ENCODE results near the gene ATF3. TPM values are rescaled to one million over a fixed set of nuclear protein-coding genes. Genes with fewer than 3 reads are reported as not detected.

The ATF3 gene
- total RNA-seq, 2 experiments from 2014 or later, result 21.6 to 21.8 TPM

DNA sequence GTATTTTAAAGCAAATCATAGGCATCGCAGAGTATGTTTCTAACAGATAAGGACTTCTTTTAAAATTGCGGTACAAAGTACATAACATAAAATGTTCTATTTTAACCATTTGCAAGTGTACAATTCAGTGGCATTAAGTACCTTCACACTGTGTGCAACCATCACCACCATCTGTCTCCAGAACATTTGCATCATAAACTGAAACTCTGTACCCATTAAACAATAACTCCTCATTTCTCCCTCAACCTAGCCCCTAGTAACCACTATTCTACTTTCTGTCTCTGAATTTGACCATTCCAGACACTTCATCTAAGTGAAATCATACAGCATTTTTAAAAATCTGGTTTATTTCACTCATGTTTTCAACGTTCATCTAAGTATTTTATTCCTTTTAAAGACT lies 16.6 kb upstream of the ATF3 start:
- H3K27me3 Mint-ChIP-seq, result peaks cover 25% of the 10 kb centered on the region
- no peaks in the 10 kb centered on the region for H3K36me3 Mint-ChIP-seq (ENCODE audit: low read depth)
- no peak overlapping the region for H3K27ac Mint-ChIP-seq
- ChIA-PET POLR2A (no interaction called here), CTCF (no interaction called here)
- DNase-seq, result no peak
- H3K9me3 Mint-ChIP-seq, result no peaks in the 10 kb centered on the region
- no peak overlapping the region for H3K4me3 Mint-ChIP-seq
- H3K4me1 Mint-ChIP-seq, result peaks cover 16% of the 10 kb centered on the region

DNA sequence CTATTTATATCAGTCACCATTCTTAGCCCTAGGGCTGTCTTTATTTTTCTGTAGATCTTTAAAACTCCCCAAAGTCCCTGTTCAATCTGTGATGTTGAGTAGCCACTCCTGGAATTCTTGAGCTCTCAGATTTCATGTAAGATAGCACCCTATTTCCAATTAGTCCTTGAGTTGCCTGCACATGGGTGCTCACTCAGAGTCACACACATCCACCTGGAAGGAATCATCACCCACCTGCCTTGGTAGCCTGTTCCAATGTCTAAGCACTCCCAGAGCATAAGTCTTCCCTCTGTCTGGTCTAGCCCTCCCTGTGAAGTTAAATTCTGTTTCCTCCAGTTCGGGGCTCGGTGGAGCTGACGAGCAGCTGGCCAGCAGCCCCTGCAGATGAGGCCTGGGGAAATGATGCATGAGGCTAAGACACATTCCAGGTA lies 14.7 kb upstream of the ATF3 start:
- Mint-ChIP-seq H3K4me1 (peaks cover 23% of the 10 kb centered on the region), H3K27ac (no peak overlapping the region), H3K27me3 (peaks cover 14% of the 10 kb centered on the region), H3K4me3 (no peak overlapping the region), H3K9me3 (no peaks in the 10 kb centered on the region), H3K36me3 (ENCODE audit: low read depth) (peaks cover 2% of the 10 kb centered on the region)
- CTCF ChIA-PET, result interaction anchor here (0.7 to 2.5 kb wide), 3 partner anchors 15 to 138 kb away, joined by 4 to 8 read pairs (median 6); partner anchors contain the start of gene ATF3
- DNase-seq, result no peak
- POLR2A ChIA-PET, result interaction anchor here (2.2 kb wide), 1 partner anchor 15 kb away, joined by 13 read pairs; the partner anchor contains the start of gene ATF3

DNA sequence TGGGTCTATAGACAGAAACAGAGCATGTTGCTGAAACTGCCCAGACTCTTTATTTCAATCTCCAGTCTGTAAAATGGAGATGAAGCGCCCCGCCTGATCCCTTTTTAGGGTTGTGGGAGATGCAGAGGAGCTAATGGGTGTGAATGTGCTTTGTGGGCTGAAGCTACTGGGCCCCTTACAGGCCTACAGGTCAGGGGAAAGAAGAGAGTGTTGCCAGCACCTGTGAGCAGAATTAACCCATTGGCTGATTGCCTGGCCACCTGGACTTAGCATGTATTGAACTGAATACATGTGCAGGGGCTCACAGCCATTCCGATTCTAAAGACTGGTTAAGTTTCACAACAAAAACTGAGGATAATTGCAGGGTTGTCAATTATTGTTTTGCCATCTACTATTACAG lies 13.9 kb upstream of the ATF3 start:
- Mint-ChIP-seq H3K36me3 (ENCODE audit: low read depth) (peaks cover 2% of the 10 kb centered on the region), H3K27me3 (peaks cover 13% of the 10 kb centered on the region), H3K27ac (no peak overlapping the region), H3K9me3 (no peaks in the 10 kb centered on the region), H3K4me1 (peaks cover 23% of the 10 kb centered on the region), H3K4me3 (no peak overlapping the region)
- POLR2A ChIA-PET, result interaction anchor here (1.1 to 2.2 kb wide), 2 partner anchors 14 to 27 kb away, joined by 4 to 13 read pairs; partner anchors contain the start of gene ATF3
- no peak for DNase-seq
- CTCF ChIA-PET, result interaction anchor here (0.7 to 2.5 kb wide), 4 partner anchors 12 to 139 kb away, joined by 3 to 8 read pairs (median 4); partner anchors contain the start of gene ATF3

DNA sequence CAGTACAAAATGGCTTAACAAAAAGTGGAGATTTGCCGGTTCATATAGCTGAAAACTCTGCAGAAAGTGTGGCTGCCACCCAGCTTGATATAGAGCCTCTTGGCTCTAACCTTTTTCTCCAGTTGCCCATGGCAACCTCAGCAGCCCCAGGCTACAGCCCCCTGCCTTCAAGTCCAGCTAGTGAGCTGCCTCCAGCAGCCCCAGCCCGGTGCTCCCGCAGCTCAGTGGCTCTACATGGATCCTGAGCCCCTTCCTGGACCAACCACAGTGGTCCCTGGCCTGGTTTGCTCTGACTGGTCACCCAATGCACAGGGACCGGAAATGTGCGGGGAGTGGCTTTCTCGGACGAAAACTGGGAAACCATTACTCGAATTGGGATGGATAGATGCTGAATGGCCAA lies 13.3 kb upstream of the ATF3 start:
- no peak overlapping the region for H3K4me3 Mint-ChIP-seq

DNA sequence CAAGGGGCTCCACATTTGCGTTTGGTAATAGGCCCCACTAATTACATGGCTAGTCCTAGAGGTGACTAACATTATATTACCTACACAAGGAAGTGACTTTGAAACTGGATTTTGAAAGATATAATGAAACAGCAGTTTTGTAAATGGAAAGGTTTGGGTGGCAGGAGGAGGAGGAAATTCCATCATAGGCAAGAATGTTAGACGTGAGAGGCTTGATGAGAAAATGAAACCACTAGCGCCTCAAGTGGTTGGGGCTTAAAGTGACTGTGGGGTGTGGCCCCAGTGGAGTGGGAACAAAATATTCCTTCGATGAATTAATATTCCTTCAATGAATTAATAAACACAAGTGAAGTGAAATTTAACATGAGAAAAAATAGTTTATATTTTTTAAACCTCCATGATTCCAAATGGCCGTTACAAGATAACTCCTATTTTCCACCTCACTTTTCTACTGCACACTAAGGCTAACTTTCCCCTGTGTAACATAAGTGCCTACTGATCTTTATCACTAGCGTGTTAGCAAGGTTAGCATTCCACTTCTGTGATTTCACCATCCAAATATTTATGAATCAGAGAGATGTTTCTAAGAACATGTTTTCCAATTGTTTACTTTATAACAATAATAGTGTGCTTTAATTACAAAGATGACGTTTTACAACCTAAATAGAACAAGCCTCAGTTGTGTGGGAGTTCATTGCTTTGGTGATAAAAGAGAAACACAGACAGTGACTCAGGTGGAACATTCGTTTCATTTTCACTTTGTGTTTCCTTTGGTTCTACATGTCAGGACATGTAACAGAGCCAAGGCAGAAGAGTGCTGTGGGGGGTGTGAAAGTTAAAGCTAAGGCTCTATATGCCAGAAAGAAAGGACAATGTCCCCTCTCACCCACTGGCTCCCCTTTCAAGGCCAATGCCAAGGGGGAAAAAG lies 12.5 kb upstream of the ATF3 start:
- peak; percentile 50 for DNase-seq
- Mint-ChIP-seq H3K4me3 (peak overlapping the region; percentile 76), H3K27me3 (peaks cover 16% of the 10 kb centered on the region), H3K4me1 (peaks cover 26% of the 10 kb centered on the region), H3K36me3 (ENCODE audit: low read depth) (peaks cover 2% of the 10 kb centered on the region), H3K9me3 (no peaks in the 10 kb centered on the region), H3K27ac (peak overlapping the region; percentile 98)
- CTCF ChIA-PET, result interaction anchor here (0.7 to 3.4 kb wide), 9 partner anchors 9 to 140 kb away, joined by 3 to 29 read pairs (median 3); partner anchors contain the start of gene ATF3
- POLR2A ChIA-PET, result interaction anchor here (0.6 to 3.3 kb wide), 12 partner anchors 11 to 560 kb away, joined by 3 to 94 read pairs (median 4); partner anchors contain the start of genes ATF3, DTL, FLVCR1 and INTS7

More for the DNA sequence above, 13.3 kb upstream of the ATF3 start:
- H3K27ac Mint-ChIP-seq, result peak overlapping the region; percentile 98
- no peak for DNase-seq
- H3K4me1 Mint-ChIP-seq, result peaks cover 23% of the 10 kb centered on the region
- ChIA-PET CTCF (interaction anchor here (0.7 to 2.5 kb wide), 4 partner anchors 11 to 139 kb away, joined by 3 to 8 read pairs (median 4); partner anchors contain the start of gene ATF3), POLR2A (interaction anchor here (1.1 to 2.2 kb wide), 3 partner anchors 13 to 559 kb away, joined by 4 to 13 read pairs (median 8); partner anchors contain the start of genes ATF3, DTL and INTS7)
- no peaks in the 10 kb centered on the region for H3K9me3 Mint-ChIP-seq
- H3K36me3 Mint-ChIP-seq (ENCODE audit: low read depth), result peaks cover 2% of the 10 kb centered on the region
- H3K27me3 Mint-ChIP-seq, result peaks cover 16% of the 10 kb centered on the region

DNA sequence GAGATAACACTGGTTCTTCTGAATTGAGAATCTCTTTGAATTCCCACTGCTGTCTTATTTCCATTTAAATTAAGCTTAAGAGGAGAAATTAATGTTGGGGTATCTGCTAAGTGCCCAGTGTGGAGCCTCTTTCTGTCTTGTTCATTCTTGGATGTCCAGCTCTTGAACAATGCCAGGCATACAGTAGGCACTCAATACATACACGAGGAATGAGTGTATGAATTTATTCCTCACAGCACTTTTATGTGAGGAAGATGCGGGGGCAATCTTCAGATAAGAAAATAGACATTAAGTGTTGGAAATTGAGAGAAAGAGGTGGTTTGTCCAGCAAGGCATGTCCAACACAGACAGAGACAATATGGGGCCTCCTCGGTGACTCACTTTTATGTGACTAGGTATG lies 11.8 kb upstream of the ATF3 start:
- ChIA-PET POLR2A (interaction anchor here (0.6 to 3.3 kb wide), 12 partner anchors 10 to 561 kb away, joined by 3 to 94 read pairs (median 4); partner anchors contain the start of genes ATF3, DTL, FLVCR1 and INTS7), CTCF (interaction anchor here (0.7 to 3.4 kb wide), 9 partner anchors 10 to 141 kb away, joined by 3 to 29 read pairs (median 3); partner anchors contain the start of gene ATF3)
- Mint-ChIP-seq H3K4me1 (peaks cover 28% of the 10 kb centered on the region), H3K27me3 (peaks cover 16% of the 10 kb centered on the region), H3K27ac (peak overlapping the region; percentile 98), H3K9me3 (no peaks in the 10 kb centered on the region), H3K4me3 (peak overlapping the region; percentile 76), H3K36me3 (ENCODE audit: low read depth) (peaks cover 2% of the 10 kb centered on the region)
- DNase-seq, result no peak

DNA sequence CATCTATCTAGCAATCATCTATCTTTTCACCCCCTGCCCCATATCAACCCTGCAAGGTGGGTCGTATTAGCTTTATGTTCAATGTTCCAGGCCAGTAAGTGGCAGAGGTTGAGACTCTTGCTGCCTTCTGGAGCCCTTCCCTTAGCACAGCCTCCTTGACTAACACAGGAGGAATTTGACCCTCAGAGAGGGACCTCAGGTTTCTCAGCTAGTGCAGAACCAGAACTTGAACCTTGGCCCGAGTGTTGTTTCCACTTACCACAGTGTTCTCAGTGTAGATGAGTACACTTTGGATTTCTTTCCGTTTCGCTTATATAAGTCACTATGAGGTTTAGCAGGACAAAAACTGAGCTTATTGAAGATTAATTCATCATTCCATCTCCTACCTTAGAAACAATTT lies 11.1 kb upstream of the ATF3 start:
- CTCF ChIA-PET, result interaction anchor here (1.0 to 3.4 kb wide), 7 partner anchors 10 to 142 kb away, joined by 3 to 29 read pairs (median 3); partner anchors contain the start of gene ATF3
- Mint-ChIP-seq H3K27ac (no peak overlapping the region), H3K9me3 (no peaks in the 10 kb centered on the region), H3K36me3 (ENCODE audit: low read depth) (peaks cover 2% of the 10 kb centered on the region), H3K27me3 (peaks cover 19% of the 10 kb centered on the region), H3K4me3 (no peak overlapping the region), H3K4me1 (peaks cover 28% of the 10 kb centered on the region)
- POLR2A ChIA-PET, result interaction anchor here (0.9 to 3.3 kb wide), 7 partner anchors 9 to 260 kb away, joined by 3 to 94 read pairs (median 5); partner anchors contain the start of genes ATF3, FLVCR1, NSL1 and TATDN3
- DNase-seq, result no peak

DNA sequence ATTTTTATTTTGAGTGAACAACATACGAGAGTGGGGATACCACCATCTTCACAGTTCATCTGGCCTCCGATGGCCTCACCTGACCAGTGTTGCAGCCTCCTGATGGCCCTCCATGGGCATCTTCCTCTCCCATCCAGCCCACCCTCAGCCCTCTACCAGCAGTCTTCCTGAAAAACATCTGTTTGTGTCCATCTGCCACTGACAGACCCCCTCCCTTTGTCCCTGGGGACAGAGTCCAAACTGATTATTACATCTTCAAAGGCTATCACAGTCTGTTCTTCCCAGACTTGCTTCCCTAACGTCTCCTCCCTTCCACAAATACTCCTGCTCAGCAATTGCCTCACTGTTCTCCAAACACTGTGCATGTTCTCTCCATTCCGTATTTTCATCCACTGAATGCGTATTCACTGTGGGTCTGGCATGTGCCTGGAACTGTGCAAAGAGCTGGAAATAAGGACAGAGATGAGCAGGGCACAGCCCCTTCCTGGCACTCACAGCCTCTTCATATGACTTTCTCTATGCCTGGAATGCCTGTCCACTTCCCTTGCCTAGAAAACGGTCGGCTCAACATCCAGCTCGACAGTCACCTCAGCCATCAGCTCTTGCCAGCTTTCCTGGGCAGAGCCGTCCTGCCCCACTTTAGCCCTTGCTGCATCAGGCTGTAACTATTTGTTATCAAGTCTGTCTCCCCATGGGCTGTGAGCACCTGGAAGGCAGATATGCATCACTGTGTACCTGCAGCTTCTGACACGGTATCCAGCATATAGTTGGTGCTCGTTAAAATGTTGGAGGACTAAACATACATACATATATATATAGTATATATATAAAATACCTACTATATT lies 8.3 kb upstream of the ATF3 start:
- ChIA-PET POLR2A (interaction anchor here (1.0 to 1.1 kb wide), 2 partner anchors 8 to 10 kb away, joined by 3 to 4 read pairs; partner anchors contain the start of gene ATF3), CTCF (no interaction called here)
- Mint-ChIP-seq H3K36me3 (ENCODE audit: low read depth) (peaks cover 2% of the 10 kb centered on the region), H3K4me1 (peaks cover 28% of the 10 kb centered on the region), H3K27ac (no peak overlapping the region), H3K4me3 (no peak overlapping the region), H3K27me3 (peaks cover 42% of the 10 kb centered on the region), H3K9me3 (no peaks in the 10 kb centered on the region)
- no peak for DNase-seq

DNA sequence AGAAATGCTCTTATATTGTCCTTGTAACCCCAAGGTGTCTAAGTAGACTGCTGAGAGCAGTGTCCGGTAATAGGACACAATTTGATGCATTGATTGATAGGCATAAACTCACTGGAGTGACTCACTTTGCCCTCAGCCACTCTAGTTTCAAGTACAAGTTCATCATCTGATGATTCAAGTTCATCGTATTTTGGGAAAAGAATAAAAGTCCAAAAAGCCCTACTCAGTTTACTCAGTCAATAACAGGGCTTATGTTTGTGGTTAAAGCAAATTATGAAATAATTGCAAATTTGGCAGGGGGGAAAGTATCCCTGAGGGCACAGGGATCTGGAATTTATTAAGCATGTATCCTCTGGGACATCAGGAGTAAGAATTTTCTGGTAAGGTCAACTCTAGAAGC lies 7.6 kb upstream of the ATF3 start:
- Mint-ChIP-seq H3K4me3 (no peak overlapping the region), H3K4me1 (peaks cover 27% of the 10 kb centered on the region), H3K27ac (no peak overlapping the region), H3K27me3 (peaks cover 49% of the 10 kb centered on the region), H3K36me3 (ENCODE audit: low read depth) (peaks cover 2% of the 10 kb centered on the region), H3K9me3 (no peaks in the 10 kb centered on the region)
- DNase-seq, result no peak
- POLR2A ChIA-PET, result no interaction called here
- CTCF ChIA-PET, result no interaction called here

DNA sequence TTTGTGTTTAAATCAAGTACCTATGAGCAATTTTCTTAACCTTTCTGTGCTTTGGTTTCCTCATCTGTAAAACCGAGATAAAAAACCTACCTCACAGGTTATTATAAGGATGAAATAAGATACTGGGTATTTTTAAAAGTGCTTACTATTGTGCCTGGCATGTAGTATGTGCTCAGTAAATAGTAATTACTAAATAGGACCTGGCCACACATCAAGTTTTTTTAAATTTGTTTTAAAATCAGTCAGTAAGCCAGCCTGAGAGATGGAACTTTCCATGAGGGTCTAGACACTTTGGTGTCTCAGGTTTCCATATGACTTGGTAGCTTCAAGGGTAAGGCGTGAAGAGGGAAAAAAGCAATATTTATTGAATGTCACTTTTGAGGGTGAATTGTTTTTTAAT lies 7.0 kb upstream of the ATF3 start:
- H3K4me1 Mint-ChIP-seq, result peaks cover 27% of the 10 kb centered on the region
- POLR2A ChIA-PET, result no interaction called here
- peaks cover 55% of the 10 kb centered on the region for H3K27me3 Mint-ChIP-seq

DNA sequence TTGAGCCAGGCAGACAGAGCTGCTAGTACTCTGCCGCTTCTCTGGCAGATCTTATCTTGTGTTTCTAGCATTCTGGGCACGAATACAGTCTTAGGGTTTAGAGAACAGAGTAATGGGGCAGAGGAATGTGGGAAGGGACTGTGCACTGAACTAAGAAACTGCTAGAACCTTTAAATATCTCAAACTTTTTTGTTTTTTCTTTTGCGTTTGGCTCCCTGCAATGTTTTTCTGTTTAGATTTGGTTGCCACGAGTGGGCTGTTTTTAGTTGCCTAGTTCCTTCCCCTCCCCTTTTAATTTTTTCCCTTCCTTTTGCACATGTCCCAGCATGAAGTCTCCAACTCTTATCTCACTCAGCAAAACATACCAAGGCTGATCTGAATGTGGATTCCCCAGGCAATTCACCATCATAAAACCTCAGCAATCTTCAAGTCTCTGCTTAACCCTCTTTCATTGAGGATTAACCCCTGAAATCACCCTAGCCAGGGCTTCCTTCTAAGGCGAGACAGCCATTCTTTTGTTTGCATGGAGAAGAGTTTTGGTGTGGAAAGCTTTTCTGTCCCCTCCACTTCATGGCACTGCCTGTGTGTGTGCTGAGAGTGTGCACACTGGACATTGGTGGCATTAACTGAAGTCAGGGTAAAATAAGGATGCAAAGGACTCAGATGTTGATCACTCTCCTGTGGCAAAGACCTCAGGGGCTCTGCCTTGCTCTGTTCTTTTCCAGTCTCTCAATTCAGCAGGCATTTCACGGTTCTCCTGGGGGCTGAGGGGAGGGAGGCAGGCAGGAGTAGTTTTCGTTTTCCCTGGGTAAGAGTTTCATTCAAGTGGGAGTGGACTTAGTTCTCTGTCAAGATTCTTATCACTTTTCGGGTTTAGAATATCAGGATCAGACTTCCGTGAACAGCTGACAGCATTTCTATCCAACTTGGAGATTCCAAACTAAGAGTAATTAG lies 2.8 kb upstream of the ATF3 start:
- no peaks in the 10 kb centered on the region for H3K9me3 Mint-ChIP-seq
- peak overlapping the region; percentile 38 for H3K4me3 Mint-ChIP-seq
- H3K27me3 Mint-ChIP-seq, result peaks cover 58% of the 10 kb centered on the region
- ChIA-PET CTCF (interaction anchor here (0.6 to 3.1 kb wide), 4 partner anchors 9 to 128 kb away, joined by 3 to 21 read pairs (median 4); no protein-coding TSS in a partner anchor), POLR2A (interaction anchor here (0.7 to 5.0 kb wide), 4 partner anchors 8 to 47 kb away, joined by 3 to 94 read pairs (median 38); no protein-coding TSS in a partner anchor)
- peaks cover 13% of the 10 kb centered on the region for H3K36me3 Mint-ChIP-seq (ENCODE audit: low read depth)
- H3K27ac Mint-ChIP-seq, result no peak overlapping the region
- H3K4me1 Mint-ChIP-seq, result peaks cover 36% of the 10 kb centered on the region
- DNase-seq, result no peak

More for the DNA sequence above, 7.0 kb upstream of the ATF3 start:
- Mint-ChIP-seq H3K4me3 (no peak overlapping the region), H3K27ac (no peak overlapping the region), H3K9me3 (no peaks in the 10 kb centered on the region), H3K36me3 (ENCODE audit: low read depth) (peaks cover 2% of the 10 kb centered on the region)
- no peak for DNase-seq
- CTCF ChIA-PET, result interaction anchor here (0.9 kb wide), 1 partner anchor 63 kb away, joined by 3 read pairs; no protein-coding TSS in a partner anchor

All from activated CD4-positive, alpha-beta memory T cell treated with anti-CD3 and anti-CD28 coated beads, Interleukin-2, amount 10 ng/mL, durations not matched to agents 7 days and 5 days (primary cell).